Pancreas (tissue), 10 donors: ENCODE measurements around the gene S100A14. TPM values are rescaled to one million over a fixed set of nuclear protein-coding genes. Genes with fewer than 3 reads are reported as not detected.

Experiments
- ATAC-seq, 4 donors: fragments of 200-7000 bp; cut with Tn5 transposase; one replicate each; pipeline versions ENCODE4 v1.8.0 to v1.9.1; 2020; ENCODE audit warnings: mild to moderate bottlenecking in 4 of 4, moderate library complexity in 4 of 4
- DNase-seq, 6 donors: peaks; one replicate each; pipeline ENCODE4 v3.0.0-alpha.2; 2020
- FAIRE-seq: peaks from 2 replicates; lab custom pipeline; 2012; peaks lifted over from hg19 to GRCh38; lab: Jason Lieb, UNC
- H3K27ac ChIP-seq, 4 donors: fragments of 200-600 bp; sonication (generic); 1 replicate in 3 of 4; 2 replicates in 1 of 4; pipeline versions ENCODE4 v1.5.0 to v1.8.0; 2020
- H3K27me3 ChIP-seq, 4 donors: fragments of 200-600 bp; one replicate each; pipeline ENCODE4 v1.8.0; 2021
- H3K36me3 ChIP-seq, 3 donors: fragments of 200-600 bp; sonication (generic) in 1 of 3; one replicate each; pipeline versions ENCODE4 v1.5.0 to v1.8.0; 2020 to 2021
- H3K4me1 ChIP-seq, 3 donors: fragments of 200-600 bp; one replicate each; pipeline ENCODE4 v1.8.0; 2021
- H3K4me3 ChIP-seq, 4 donors: fragments of 200-600 bp; sonication (generic) in 2 of 4; one replicate each; pipeline versions ENCODE4 v1.5.0 to v1.8.0; 2020 to 2021
- H3K9me3 ChIP-seq, 4 donors: fragments of 200-600 bp; one replicate each; pipeline ENCODE4 v1.8.0; 2021
- CTCF ChIP-seq, 4 donors: fragments of 200-600 bp; sonication (generic) in 3 of 4; IDR thresholded peaks; one replicate each; pipeline versions ENCODE4 v1.5.0 to v1.8.0; 2021; ENCODE audit warnings: antibody characterized with exemption in 4 of 4
- WGBS, 2 donors: extraction: QIAGEN DNeasy Blood & Tissue Kit; methylation state at CpG; one replicate each; pipeline ENCODE4 v1.1.7; 2013; 5-methylcytosine and 5-hydroxymethylcytosine counted together
- intact Hi-C, 3 donors: fragments of 100-400 bp; cut with DNase I; formaldehyde crosslinking; loops; one replicate each; pipeline versions ENCODE4 v1.11.1 to v1.14.2; 2022
- polyA plus RNA-seq, 2 donors: library from polyadenylated mRNA; stranded (reverse); fragments of 200-250 nt; gene quantifications; one replicate each; pipeline ENCODE4 v1.2.3, GENCODE V29; 2013
- total RNA-seq, 6 donors: library from RNA; stranded (reverse); fragmentation: NEBNext Ultra II Directional in 4 of 6; extraction: Animal tissue kit (Norgen Biotek cat#: 25700) in 4 of 6; gene quantifications; one replicate each; pipeline versions ENCODE4 v1.2.1 to v1.2.4, GENCODE V29; 2021 to 2023
- donor health status: healthy with polysubstance abuse.
- donor health status: DM: no; HTN: no; CAD: no; lungs with moderate emphysema.
- donor health status: DM: no; HTN: no; CAD: no.
- donor health status: control.
- donor health status: control.
- donor health status: Bipolar disorder and iron deficiency.
- donor health status: DM: yes; HTN: yes; CAD: no.
- donor health status: DM: no; HTN: no; CAD: no.
- donor health status: DM: no; HTN: no; CAD: no.
- donor health status: DM: yes; HTN: yes; CAD: no.

S100A14 gene
- total and polyA plus RNA-seq, 8 donors, result 3.6 to 23.7 (median 13.0) TPM

GRCh38 chr1:153613406-153613805, 2.7 kb downstream of the S100A14 start:
- peak overlapping the region in 3 of 4 donors; percentile 35 to 83 (median 82) for H3K27ac ChIP-seq
- H3K27me3 ChIP-seq, result no peaks in the 10 kb centered on the region
- peaks cover 0 to 2% (median 0%) of the 10 kb centered on the region in 3 donors for H3K4me1 ChIP-seq
- H3K4me3 ChIP-seq, result peak overlapping the region in 1 of 4 donors; percentile 60
- no peaks in the 10 kb centered on the region for H3K36me3 ChIP-seq
- no peak for TF ChIP-seq CTCF (IDR thresholded peaks at IDR 0.05)
- no peaks in the 10 kb centered on the region for H3K9me3 ChIP-seq
- WGBS, 2 donors, result 67 to 69% methylated on average over 5 of the region's 5 CpGs
- intact Hi-C loops, result no loop called here
- DNase-seq (no peak), ATAC-seq (no peak), FAIRE-seq (no peak)

GRCh38 chr1:153612755-153613331, 3.3 kb downstream of the S100A14 start, which contains the start of gene S100A16:
TSS of gene S100A16 (minus strand) at chr1:153613137. CDS start at chr1:153608151, 4,986 bp downstream.
- FAIRE-seq, result no peak

GRCh38 chr1:153612111-153612754, 3.9 kb downstream of the S100A14 start:
- no peaks in the 10 kb centered on the region for H3K27me3 ChIP-seq
- ATAC-seq, result peak; percentile 14 to 32 (median 27)
- H3K9me3 ChIP-seq, result no peaks in the 10 kb centered on the region
- peak overlapping the region; percentile 18 to 83 (median 58) for H3K27ac ChIP-seq
- peaks cover 0 to 5% (median 0%) of the 10 kb centered on the region in 3 donors for H3K36me3 ChIP-seq
- FAIRE-seq, result no peak
- intact Hi-C loops, result no loop called here
- no peak for TF ChIP-seq CTCF (IDR thresholded peaks at IDR 0.05)
- 20 to 31% methylated on average over 11 of the region's 11 CpGs for WGBS, 2 donors
- peaks cover 0 to 2% (median 0%) of the 10 kb centered on the region in 3 donors for H3K4me1 ChIP-seq
- DNase-seq, result no peak
- peak overlapping the region; percentile 29 to 60 (median 34) for H3K4me3 ChIP-seq

More at GRCh38 chr1:153612755-153613331, 3.3 kb downstream of the S100A14 start, which contains the start of gene S100A16:
- peak within 1 kb of the TSS; percentile 18 to 83 (median 58) for H3K27ac ChIP-seq
- H3K36me3 ChIP-seq, result no peaks in the 10 kb centered on the region
- 6 to 22% methylated on average over 9 of the region's 9 CpGs for WGBS, 2 donors
- peak within 1 kb of the TSS; percentile 29 to 60 (median 34) for H3K4me3 ChIP-seq
- intact Hi-C loops, result no loop called here
- H3K9me3 ChIP-seq, result no peaks in the 10 kb centered on the region
- peak; percentile 81 to 86 (median 82) for ATAC-seq
- H3K27me3 ChIP-seq, result no peaks in the 10 kb centered on the region
- no peak for TF ChIP-seq CTCF (IDR thresholded peaks at IDR 0.05)
- peaks cover 0 to 2% (median 0%) of the 10 kb centered on the region in 3 donors for H3K4me1 ChIP-seq
- DNase-seq, result peak; percentile 75 to 93 (median 82)

GRCh38 chr1:153611356-153611755, 4.8 kb downstream of the S100A14 start:
- no peaks in the 10 kb centered on the region for H3K9me3 ChIP-seq
- H3K4me1 ChIP-seq, result peaks cover 0 to 2% (median 0%) of the 10 kb centered on the region in 3 donors
- H3K4me3 ChIP-seq, result no peak overlapping the region
- no peak overlapping the region for H3K27ac ChIP-seq
- WGBS, 2 donors, result 65 to 83% methylated on average over 1 of the region's 1 CpG
- DNase-seq (no peak), ATAC-seq (no peak), FAIRE-seq (no peak)
- peaks cover 0 to 11% (median 0%) of the 10 kb centered on the region in 3 donors for H3K36me3 ChIP-seq
- no peak for TF ChIP-seq CTCF (IDR thresholded peaks at IDR 0.05)
- no peaks in the 10 kb centered on the region for H3K27me3 ChIP-seq
- intact Hi-C loops, result no loop called here
